Measurements from ENCODE around the gene KDM8.
A peak's percentile ranks its signal among the peaks of the same experiment; 100 is the strongest.

The KDM8 gene

GRCh38 chr16:27218756-27219155, 15.4 kb downstream of the KDM8 start:
- no peak for DNase-seq

GRCh38 chr16:27219161-27219560, 15.8 kb downstream of the KDM8 start:
- DNase-seq, result no peak

GRCh38 chr16:27220120-27220519, 16.8 kb downstream of the KDM8 start:
- no peak for DNase-seq

GRCh38 chr16:27220527-27220926, 17.2 kb downstream of the KDM8 start:
- no peak for DNase-seq

GRCh38 chr16:27220991-27221390, 17.7 kb downstream of the KDM8 start:
- no peak for DNase-seq

GRCh38 chr16:27221576-27222248, 18.4 kb downstream of the KDM8 start:
- no peak for DNase-seq

- DNase-seq, result peak; percentile 75
These were observed 19.2 kb downstream of the KDM8 start for GRCh38 chr16:27222249-27223225.

GRCh38 chr16:27223226-27223610, 19.9 kb downstream of the KDM8 start:
- DNase-seq, result no peak

GRCh38 chr16:27223701-27224100, 20.4 kb downstream of the KDM8 start:
- no peak for DNase-seq

- no peak for DNase-seq
These were observed 21.0 kb downstream of the KDM8 start for GRCh38 chr16:27224271-27224737.

GRCh38 chr16:27224741-27225300, 21.5 kb downstream of the KDM8 start:
- DNase-seq, result no peak

- peak; percentile 18 for DNase-seq
These were observed 22.4 kb downstream of the KDM8 start for GRCh38 chr16:27225536-27226360.

- peak; percentile 21 for DNase-seq
These were observed 23.1 kb downstream of the KDM8 start for GRCh38 chr16:27226476-27226875.

- DNase-seq, result peak; percentile 27
These were observed 23.8 kb downstream of the KDM8 start for GRCh38 chr16:27226976-27227705.

GRCh38 chr16:27228045-27228444, 24.7 kb downstream of the KDM8 start:
- DNase-seq, result peak; percentile 29

- DNase-seq, result peak; percentile 75
These were observed 25.5 kb downstream of the KDM8 start for GRCh38 chr16:27228621-27229501.

- peak; percentile 5 for DNase-seq
These were observed 26.7 kb downstream of the KDM8 start for GRCh38 chr16:27229891-27230470.

- DNase-seq, result peak; percentile 31
These were observed 27.3 kb downstream of the KDM8 start for GRCh38 chr16:27230562-27231001.

GRCh38 chr16:27231692-27232060, 28.4 kb downstream of the KDM8 start:
- DNase-seq, result no peak

All from left hindlimb (tissue), 1 donor.